ENCODE data around the gene RABIF.

RABIF gene

DNA sequence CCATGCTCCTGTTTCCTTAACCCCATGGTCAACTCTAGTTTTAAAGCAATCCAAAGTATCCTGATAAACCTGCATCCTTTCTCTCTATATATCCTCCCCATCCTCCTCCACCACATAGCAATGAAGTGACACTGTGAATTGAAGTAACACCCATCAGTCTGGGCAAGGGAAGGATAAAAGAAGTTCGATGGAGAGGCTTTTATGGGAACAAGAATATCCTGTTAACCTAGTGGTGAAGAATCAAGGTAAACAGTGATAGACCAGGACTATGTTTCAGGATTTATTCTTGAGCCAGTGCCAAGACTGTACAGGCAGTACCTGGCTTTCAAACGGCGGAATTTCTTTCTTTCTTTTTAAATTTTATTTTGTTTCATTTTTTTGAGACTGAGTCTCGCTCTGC lies 17.6 kb downstream of the RABIF start:
- no peak for DNase-seq

DNA sequence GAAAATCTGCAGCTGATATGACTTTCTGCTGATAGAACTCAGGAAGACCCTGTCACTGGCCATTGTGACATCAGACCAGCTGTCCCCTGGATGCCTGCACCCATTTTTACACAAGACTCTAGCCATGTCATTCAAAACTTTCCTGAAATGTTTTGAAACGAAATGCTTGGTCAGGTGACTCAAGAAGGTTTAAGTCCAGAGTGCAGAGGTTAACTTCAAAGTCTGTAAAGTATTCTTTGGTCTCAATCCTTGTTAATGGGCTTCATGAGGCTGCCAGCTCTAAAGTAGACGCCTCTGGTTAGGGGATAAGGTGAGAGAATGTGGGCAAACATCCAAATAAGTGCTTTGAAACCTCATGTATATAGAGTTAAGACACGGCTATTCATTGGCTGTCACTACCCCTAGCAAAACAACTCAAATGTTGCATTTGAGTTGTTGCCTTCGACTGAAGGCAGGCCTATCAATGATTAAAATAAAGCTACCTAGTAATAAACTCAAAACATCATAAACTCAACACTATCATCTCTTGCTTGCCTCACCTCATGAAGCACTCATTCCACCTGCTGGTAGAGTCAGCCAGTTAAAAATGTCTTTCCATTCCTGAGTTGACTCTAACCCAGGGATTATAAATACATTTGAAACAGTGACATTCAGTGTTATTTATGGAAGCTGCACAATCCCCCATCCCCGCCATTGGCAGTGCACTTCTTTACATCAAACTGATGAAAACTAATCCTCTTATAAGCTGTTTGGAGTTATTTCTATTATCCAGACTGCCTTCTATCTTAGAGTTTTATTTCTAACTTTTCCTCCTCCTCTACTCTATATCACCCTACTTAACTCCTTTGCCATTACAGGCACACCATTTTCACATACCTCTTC lies 26.0 kb downstream of the RABIF start:
- DNase-seq, result no peak

DNA sequence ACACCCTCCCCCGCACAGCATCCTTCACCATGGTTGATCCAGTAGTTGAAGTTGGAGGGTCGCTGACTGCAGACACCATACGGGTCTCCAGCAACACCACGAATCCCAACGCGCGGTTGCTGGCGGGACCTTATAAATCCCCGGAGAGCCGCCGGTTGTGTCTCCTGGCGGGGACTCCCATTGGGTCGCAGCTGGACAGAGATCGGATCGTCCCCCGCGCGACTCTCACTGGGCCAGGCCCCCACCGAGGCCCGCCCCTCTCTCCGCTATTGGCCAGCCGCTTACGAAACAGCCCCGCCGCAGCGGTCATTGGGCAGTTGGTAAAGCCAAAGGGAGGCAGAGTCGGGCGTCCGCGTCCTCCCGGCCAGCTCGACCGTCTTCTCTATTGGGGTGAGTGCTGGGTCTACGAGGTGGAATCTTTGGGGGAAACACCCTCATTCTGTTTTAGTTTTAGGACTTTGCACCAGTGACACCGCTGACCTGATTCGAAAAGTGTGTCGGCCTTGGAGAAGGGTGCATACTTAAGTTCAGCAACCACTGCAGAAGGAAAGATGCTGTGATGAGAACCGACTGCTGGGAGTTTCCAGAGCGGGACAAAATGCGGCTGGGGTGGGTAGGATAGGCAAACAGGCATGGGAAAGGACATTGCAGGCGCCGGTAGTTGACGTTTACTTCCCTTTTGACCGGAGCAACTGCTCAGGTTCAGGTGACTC lies 27.4 kb downstream of the RABIF start:
- peak; percentile 44 for DNase-seq

DNA sequence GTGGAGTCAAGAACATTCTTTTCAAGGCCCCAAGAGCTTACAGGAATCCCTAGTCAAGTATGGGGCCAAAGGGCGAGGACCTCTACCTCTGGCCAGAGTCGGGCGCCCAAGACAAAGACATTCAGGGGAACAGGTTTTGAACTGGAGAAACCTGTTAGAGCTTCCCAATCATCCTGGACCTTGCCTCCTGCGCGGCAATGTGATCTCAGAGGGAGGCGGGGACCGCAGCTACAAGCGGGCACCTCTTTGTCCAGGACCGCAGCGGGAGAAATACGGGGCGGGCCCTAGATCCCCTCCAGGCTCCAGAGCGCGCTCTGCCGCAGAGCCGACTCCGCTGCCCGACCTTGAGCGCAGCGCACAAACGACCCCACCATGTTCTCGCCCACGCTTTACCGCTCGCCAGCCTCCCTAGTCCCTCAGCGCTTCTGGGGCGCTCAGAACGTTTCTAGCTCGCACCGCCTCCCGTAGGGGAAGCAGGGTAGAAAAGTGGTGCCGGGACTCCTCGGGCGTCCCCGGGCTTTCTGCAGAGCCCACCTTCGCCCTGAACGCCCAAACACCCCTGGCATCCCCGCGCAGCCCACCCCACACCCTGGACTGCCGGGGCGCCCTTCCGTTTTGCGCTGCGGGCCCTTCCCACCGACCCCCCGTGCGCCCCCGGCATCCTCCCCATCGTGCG lies 28.1 kb downstream of the RABIF start:
- no peak for DNase-seq

DNA sequence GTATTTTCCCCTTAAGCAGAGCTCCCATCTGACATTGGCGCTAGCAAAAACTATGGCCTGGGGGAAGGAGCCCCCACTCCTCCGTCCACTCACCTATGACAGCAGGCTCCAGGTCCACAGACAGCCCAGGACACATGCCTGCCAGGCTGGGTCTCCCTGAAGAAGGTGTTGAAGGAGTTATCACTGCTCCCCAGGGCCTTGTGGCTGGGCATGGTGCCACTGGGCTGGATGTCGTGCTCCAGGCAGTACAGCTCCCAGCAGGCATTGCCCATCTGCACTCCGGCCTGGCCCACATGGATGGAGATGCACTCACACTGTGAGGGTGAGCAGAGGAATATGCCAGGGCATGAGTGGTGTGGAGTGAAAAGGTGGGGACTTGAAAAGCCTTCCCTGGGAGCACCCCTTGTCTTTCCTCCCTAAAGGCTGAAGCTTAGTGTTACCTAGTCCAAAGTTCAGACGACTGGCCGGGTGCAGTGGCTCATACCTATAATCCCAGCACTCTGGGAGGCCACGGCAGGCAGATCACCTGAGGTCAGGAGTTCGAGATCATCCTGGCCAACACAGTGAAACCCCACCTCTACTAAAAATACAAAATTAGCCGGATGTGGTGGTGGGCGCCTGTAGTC lies 30.0 kb downstream of the RABIF start:
- DNase-seq, result no peak

DNA sequence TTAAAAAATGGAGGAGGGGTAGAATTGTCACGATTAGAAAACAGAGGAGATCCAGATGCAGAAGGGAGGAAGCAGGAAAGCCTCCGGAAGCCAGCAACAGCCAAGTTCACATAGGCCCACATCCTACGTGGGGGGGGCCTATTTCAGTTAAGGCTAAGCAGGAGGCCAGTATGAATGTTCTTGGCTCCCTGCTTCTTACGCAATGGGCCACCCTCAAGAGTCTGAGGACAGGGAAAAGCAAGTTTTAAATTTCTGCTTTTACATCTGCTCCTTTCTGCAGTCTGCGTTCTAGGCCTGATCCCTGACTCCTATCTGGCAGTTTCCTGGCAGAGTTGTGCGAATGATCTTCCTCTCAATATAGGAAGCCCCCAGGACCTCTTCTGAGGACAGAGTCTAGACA lies 30.6 kb downstream of the RABIF start:
- no peak for DNase-seq

DNA sequence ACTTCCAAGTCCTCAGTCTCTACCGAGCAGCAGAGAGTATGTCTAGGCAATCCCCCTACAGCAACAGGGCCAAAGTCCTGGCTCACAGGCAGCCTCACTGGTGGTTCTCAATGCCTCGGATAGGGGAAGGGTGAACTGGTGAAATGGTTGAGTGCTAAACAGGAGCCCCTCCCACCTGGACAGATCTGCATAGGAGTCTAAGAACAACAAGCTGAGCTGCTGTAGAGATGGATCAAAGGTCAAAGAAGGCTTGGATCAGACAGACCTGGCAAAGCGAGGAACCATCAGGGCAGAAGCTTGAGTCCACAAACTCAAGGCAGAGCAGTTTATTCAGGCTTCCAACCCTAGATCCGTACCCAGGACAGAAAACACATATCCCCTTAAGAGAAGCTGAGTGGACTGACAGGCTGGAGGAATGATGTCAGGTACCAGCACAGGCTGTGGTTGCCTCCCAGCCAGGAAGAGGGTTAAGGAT lies 31.8 kb downstream of the RABIF start:
- no peak for DNase-seq

DNA sequence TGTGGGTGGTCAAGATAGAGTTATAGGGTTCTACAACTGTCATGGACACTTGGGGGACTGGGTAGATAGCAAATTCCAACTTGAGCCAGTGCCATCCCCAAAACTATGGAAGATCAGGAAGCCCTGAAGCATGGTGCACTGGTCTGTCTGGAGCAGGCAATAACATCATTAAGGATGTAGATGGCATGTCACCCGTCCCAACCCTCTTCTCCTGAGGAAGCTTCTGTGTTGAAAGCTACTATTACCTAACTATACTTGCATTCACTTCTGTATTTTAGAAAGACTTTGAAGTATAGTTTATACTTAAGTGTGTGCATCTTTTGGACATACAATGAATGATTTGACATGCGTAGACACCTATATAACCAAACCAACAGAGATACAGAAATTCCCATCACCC lies 32.9 kb downstream of the RABIF start:
- no peak for DNase-seq

DNA sequence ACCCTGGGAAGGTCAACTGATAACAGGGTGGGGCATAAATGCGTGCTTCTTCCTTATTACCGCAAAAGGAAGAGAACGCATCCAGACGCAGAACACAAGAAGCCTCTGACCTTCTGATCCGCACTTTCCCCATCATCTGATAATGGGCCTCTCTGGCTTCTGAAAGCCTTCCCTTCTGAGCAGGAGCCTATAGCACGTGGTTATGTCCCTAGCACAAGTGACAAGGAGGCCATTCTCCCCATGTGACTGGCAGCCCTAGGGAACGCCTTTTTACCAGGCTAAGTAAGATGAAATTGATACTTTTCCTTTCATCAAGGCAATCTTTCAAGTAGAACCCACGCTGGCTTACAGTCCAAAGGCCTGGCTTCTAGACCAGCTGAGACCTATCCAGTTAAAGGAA lies 34.2 kb downstream of the RABIF start:
- no peak for DNase-seq

DNA sequence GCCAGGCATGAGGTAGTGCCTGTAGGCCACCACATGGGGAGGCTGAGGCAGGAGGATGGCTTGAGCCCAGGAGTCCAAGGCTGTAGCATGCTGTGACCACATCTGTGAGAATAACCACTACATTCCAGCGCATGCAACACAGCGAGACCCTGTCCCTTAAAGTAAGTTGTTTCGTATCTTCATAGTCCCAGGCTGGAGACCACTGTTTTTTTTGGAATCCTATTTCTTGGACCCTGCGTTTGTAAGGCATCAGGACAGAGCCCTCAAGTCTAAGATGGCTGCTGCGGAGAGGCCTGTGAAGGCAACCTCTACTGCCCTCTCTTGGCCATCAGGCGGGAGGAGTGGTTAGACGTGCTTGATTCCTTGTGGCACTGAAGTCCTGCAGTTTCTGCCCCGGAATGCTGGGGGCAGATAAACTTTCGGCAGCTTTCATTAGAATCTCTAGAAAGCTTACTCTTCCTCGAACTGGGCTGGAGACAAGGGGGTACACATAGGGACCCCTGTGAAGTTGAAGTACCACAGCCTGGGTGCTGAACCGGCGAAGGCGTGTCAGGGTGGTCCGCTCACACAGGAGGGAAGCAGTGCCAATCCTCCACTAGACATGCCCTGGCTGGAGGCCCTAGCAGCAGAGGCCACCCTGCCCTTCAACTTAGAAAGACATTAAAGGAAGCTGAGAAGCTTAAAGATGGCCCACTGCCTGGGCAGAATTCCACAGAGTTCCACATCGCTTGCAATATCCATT lies 36.6 kb downstream of the RABIF start:
- DNase-seq, result no peak

DNA sequence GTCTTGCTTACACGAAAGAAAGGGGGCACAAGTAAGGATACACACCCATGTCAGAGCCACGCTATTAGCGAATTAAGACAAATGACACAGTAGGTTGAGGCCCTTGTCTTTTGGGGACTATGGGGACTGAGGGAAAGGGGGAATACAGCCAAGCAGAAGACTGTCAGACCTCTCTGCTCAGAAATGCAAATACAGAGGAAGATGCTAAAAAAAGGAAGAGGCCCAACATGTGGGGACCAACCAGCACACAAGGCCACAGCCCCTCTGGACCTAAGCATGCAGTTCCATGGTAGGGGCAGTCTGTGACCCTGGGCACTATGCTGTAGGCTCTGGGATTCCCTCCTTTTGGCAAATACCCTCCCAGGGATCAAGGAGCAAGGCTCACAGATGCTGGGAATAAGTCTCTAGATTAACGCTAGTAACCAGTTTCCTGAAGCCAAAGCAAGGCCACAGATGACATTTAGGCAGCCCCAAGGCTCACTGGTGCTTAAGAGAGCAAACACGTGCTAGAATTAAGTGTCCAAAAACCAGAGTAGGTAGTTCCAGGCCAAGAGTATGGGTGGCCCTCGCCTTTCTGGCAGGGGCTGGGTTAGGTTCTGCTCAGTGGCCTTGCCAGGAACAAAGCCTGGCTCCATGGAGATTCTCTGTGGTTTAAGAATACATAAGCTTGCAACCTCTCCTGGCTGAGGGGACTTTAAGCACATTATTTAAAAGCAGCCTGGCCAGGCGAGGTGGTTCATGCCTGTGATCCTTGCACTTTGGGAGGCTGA lies 38.2 kb downstream of the RABIF start:
- no peak for DNase-seq

DNA sequence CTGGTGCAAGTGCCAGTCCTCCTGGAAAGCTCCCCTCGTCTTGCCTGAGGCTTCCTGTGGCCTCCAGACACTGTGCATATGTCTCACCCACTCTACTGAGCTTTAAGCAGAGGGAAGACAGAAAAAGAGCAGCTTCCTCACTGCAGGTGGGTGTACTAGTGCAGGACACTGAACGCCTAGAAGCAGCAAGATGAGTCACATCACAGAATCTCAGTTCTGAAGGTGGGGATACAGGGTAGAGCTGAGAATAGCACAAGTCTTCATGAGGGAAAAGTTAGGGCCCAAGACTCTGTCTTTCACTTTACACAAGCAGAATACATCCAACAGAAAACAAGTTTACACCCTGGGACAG lies 40.8 kb downstream of the RABIF start:
- DNase-seq, result no peak

DNA sequence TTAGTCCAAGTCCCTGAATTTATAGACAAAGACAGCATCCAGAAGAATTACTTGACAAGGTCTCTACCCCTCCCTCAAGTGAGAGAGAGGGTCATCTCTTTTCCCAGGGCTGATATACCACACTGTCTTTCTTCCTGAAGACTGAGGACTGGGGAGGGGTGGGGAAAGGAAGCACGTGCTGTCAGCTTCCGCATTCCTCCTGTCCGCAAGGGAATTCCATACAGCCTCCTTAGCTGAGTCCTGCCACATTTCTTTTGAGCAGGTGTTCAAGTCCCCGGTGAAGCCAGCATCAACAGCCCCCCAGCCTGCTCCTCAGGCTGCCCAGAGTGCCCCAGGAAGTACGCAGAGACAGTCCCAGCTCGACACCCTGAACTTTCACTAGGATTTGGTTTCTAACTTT lies 44.0 kb downstream of the RABIF start:
- no peak for DNase-seq

DNA sequence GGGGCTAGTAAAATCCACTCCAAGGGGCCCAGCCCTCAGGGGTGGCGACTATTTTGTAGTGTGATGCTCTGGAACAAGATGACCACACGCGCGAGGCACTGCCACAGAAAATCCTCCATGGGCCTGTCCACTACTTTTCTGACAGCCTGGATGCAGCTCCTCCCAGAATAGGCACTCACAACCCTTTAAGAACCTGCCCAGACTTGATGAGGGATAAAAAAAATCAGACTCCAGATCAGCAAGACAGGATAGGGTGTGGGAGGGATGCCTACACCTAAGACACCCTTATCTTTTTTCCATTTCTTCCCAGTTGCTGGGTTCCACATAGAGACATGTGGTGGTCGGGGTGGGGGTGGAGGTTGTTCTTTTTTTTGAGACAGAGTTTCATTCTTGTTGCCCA lies 44.7 kb downstream of the RABIF start:
- DNase-seq, result no peak

DNA sequence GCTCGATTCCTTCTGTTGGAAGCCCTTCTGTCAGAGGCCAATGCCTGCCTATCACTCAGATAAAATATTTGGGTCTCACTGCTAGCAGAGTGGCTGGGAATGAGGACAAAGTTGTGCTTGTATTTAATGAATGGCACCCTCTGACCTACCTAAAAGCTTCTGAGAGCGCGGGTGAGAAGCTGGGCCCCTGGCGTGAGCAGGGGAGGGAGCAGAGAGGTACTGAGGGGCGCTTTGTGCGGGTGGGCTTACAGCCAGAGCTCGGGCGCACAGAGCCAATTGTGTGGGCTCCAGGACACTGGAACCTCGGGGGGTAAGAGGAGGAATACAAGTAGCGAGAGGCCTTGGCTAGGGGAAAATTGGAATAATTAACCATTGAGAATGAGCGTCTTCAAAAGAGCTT lies 45.9 kb downstream of the RABIF start:
- DNase-seq, result no peak

DNA sequence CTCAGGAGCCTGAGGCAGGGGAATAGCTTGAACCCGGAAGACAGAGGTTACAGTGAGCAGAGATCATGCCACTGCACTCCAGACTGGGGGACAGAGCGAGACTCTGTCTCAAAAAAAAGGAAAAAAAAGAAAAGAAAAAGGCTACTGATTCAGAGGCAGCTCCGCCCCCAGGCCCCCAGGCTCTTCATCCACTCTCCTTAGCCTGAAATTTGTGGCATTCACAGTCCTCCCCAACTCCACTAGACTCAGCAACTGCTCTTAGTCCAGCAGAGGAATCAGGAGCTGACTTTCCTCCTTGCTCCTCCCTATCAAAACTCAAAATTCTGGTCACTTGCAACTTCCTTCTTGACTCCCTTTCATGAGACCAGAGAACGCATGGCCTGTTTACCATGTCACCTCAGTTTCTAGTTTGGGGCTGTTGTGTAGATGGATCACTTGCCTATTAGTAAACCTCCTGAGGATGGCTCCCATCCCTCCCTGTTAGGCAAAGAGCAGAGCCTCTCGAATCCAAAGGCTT lies 51.1 kb downstream of the RABIF start:
- DNase-seq, result no peak

DNA sequence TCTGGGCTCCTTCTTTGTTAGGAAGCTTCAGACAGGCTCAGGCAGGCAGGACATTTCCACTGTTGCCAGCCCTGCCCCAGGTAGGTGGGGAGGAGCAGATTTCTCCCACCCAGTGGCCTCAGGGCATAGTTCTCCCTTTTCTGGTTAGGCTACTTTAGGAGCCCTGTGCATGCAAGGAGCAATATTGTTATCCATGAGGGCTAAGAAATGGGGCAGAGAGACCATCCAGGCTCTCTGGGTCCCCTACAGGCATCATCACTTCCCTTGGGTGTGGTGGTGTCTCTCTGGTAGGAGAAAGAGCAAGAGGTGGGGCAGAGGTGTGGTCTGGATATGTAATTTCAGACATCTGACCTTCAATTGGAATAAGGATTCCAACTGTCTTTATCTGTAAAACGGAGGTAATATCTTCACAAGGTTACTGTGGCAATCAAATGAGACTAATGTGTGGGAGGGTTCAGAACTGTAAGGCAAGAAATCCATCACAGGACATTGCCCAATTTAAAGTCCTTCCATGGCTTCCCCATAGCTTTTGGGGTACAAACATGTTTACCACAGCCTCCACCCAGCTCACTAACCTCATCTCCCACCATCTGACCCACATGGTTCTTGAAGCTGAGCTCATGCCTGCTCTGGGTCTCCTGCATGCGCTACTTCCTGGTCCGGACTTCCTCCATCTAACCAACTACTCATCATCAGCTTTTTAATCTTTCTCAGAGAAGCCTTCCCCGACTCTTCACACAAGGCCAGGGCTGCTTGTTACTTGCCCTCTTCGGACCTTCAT lies 52.1 kb downstream of the RABIF start:
- no peak for DNase-seq

DNA sequence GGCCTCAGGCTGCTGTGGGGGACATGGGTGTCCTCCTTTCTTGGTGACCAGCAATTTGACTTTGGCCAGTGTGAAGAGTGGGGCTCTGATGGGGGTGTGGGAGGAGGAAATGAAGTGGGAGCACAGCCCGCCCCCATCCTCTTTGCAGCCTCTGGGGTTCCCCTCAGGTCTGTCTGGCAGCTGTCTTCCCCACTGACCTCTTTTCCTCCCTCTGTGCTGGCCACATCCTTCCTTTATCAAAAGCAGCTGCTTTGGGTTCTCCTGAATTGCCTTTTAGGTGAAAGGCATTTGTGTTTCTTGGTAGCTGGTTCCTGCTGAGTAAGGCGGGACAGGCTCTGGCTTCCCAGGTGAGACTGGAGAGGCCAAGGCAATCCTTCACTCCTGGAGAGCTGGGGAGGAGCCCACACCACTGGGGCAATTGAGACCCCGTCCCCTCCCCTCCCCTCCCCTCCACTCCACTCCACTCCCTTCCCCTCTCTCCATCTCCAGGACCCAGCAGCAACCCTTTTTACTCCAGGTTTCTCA lies 53.3 kb downstream of the RABIF start:
- DNase-seq, result no peak

DNA sequence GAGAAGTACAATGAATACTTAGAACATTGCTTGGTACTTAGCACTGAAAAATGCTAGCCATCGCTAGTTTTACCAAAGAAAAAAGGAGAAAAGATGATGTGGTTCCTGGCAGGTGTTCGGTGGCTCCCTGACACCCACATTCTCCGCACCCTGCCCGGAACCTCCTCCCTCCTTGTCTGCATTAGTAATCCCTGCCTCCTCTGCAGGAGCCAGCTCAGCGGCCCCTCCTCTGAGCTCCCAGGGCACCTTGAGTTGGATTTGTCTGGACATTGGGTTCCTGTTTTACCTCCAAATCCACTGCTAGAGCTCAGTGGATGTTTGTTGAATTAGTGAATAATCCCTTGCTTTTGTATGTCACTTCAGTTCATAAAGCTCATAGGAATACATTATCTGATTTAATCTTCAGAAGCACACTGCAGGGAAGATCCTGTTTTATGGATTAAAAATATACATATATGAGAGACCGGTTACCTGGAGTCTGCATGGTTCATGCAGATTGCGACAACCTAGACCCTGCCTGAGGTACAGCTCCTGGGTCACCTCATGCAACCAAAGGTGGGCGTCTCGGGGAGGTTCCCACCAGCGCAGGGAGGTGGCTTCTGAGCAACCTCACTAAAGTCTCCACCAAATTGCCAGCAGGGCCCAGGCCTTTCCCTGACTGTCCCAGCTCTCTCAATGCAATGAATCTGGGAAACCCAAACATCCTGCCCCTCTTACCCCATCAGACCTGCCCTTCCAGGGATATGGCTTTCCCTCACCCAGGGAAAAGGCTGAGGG lies 54.0 kb downstream of the RABIF start:
- DNase-seq, result no peak

DNA sequence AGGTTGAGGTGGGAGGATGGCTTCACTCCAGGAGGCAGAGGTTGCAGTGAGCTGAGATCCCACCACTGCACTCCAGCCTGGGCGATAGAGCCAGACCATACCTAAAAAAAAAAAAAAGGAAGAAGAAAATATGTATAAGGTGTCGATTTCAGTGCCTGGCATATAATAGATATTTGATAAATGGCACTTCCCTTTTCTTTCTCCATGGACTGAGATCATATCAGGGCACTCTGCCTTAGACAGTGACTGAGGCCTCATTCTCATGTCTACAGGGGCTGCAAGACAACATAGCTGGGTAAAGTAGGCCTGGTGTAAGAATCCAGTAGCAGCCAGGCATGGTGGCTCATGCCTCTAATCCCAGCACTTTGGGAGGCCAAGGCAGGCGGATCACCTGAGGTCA lies 57.0 kb downstream of the RABIF start:
- no peak for DNase-seq
